Measurements from ENCODE around the gene CEP295NL.
A peak's percentile ranks its signal among the peaks of the same experiment; 100 is the strongest.

CEP295NL gene

DNA sequence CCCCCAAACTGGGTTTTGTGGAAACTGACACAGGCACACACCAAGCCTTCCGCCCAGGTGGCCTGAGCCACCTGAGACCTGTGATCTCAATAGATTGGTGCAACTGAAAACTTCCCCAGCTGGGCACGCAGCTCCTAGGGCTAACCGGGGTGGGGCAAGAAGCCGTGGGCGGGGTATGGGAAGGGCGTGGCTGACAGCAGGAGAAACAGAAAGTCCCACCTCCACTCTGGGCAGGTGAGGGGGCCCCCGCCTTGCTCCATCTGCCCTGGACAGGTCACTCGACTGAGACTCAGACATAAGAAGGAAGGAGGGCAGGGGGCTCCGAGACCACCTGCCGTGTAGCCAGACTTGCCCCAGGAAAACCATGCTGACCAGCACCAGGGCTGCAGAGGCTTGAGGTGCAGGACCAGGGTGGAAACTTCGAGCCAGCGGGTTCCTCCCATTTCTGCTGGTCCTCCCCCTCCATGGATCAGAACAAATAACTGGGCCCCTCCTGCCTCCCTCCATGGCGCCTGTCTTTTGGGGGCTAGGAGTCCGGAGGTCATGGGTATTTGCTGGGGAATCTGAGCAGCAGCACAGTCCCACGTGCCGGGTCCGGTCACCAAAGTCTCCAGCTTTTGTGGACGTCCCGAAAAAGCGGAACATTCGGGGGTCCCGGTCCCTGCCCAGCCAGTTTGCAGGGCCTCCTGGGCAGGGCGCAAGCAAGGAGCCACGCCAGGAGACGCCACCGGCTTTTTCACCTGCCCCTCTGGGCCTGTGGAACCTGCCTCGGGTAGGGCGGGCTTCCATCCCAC lies 20.9 kb upstream of the CEP295NL start:
- no peak overlapping the region for H3K9ac ChIP-seq
- H3K4me2 ChIP-seq (ENCODE audit: low read length), result peak overlapping the region; percentile 92
- H3K4me3 ChIP-seq (ENCODE audit: low read depth, low read length), result peak overlapping the region; percentile 61
- peak overlapping the region; percentile 41 for H2AFZ ChIP-seq
- no peaks in the 10 kb centered on the region for H3K36me3 ChIP-seq (ENCODE audit: control insufficient read depth, insufficient read depth, low read length)
- H3K27me3 ChIP-seq (ENCODE audit: control insufficient read depth, insufficient read depth, low read length), result no peaks in the 10 kb centered on the region
- no peaks in the 10 kb centered on the region for H3K9me3 ChIP-seq (ENCODE audit: control insufficient read depth, low read length)
- H3K4me1 ChIP-seq, result peaks cover 7% of the 10 kb centered on the region
- H3K79me2 ChIP-seq, result no peaks in the 10 kb centered on the region
- no peak overlapping the region for H3K27ac ChIP-seq
- TF ChIP-seq CTCF (IDR thresholded peaks at IDR 0.05), result no peak

DNA sequence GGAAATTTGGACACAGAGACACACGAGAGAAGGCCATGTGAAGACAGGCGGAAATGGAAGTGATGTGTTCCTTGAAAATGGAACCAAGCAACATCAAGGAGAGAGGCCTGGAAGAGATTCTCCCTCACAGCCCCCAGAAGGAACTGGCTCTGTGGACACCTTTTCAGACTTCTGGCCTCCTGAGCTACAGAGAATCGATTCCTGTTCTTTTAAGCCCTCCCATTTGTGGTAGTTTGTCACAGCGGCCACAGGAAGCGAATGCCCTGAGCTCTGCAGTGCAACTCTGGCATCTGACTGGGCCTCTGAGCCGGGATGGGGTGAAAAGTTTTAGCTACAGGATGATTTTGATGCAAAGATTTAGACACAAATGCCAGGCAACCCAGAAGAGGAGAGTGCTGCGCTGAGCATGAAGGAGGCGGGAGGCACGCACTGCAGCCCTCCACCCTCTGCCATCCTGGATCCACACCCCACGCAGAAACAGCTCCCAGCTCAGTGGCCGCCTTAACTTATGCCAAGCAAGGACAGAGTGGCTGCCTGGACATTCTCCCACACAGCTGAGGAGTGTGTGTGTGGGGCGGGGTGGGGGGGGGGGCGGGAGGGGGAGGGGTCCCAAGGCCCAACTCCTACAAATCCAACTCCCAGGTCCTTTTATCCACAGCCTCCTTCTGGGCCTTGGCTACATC lies 20.0 kb upstream of the CEP295NL start:
- no peak overlapping the region for H3K9ac ChIP-seq
- H3K9me3 ChIP-seq (ENCODE audit: control insufficient read depth, low read length), result no peaks in the 10 kb centered on the region
- H3K27ac ChIP-seq, result no peak overlapping the region
- peak overlapping the region; percentile 92 for H3K4me2 ChIP-seq (ENCODE audit: low read length)
- H3K4me1 ChIP-seq, result peaks cover 7% of the 10 kb centered on the region
- no peak overlapping the region for H3K4me3 ChIP-seq (ENCODE audit: low read depth, low read length)
- TF ChIP-seq CTCF (IDR thresholded peaks at IDR 0.05), result no peak
- no peak overlapping the region for H2AFZ ChIP-seq
- no peaks in the 10 kb centered on the region for H3K79me2 ChIP-seq
- H3K36me3 ChIP-seq (ENCODE audit: control insufficient read depth, insufficient read depth, low read length), result no peaks in the 10 kb centered on the region
- no peaks in the 10 kb centered on the region for H3K27me3 ChIP-seq (ENCODE audit: control insufficient read depth, insufficient read depth, low read length)

DNA sequence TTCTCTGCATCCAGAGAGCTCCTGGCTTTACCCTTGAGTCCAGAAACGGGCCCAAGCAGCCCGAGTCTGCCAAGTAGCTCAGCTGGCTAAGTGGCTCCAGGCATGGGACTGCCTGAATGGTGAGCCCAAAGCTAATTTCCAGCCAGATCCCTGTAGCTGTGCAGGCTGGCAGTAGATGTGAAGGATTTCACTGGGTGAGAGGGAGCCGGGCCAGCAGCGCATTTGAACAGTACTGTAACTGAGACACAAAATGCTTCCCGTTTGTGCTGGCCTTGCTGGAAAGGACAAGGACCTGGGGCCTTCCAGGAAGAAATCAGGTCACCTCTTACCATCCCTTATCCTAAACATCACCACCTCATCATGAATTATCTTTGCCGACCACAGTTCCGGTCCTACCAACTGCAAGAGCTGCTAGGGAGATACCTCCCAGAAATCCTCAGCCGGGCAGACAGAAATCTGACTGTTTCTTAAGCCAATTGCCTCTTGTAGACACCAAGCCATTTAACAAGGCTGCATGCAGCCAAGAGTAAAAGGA lies 18.5 kb upstream of the CEP295NL start:
- H3K36me3 ChIP-seq (ENCODE audit: control insufficient read depth, insufficient read depth, low read length), result no peaks in the 10 kb centered on the region
- H3K27ac ChIP-seq, result no peak overlapping the region
- no peak overlapping the region for H2AFZ ChIP-seq
- no peak overlapping the region for H3K9ac ChIP-seq
- H3K79me2 ChIP-seq, result no peaks in the 10 kb centered on the region
- no peak overlapping the region for H3K4me3 ChIP-seq (ENCODE audit: low read depth, low read length)
- peak overlapping the region; percentile 22 for H3K4me2 ChIP-seq (ENCODE audit: low read length)
- no peaks in the 10 kb centered on the region for H3K27me3 ChIP-seq (ENCODE audit: control insufficient read depth, insufficient read depth, low read length)
- no peaks in the 10 kb centered on the region for H3K9me3 ChIP-seq (ENCODE audit: control insufficient read depth, low read length)
- no peak for TF ChIP-seq CTCF (IDR thresholded peaks at IDR 0.05)
- peaks cover 7% of the 10 kb centered on the region for H3K4me1 ChIP-seq

DNA sequence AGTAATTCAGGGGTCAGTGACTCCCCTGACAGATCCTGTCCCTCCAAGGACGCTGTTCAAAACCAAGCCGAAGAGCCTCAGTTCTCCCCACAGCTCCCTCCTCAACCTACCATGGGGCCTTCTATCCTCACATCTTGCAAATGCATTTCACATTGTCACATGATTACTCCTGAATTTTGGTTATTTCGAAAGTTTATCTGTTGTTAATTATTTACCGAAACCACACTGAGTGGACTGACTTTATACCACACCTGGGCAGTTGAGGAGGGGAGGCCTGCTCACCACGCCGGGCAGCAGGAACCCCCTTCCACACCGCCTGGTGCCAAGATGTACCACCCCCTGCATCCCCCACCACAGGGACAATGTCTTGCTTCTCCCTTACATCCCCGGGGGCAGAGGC lies 17.5 kb upstream of the CEP295NL start:
- Histone ChIP-seq H3K4me3 (ENCODE audit: low read depth, low read length) (no peak overlapping the region), H3K4me2 (ENCODE audit: low read length) (no peak overlapping the region), H3K9ac (no peak overlapping the region), H2AFZ (no peak overlapping the region), H3K27me3 (ENCODE audit: control insufficient read depth, insufficient read depth, low read length) (no peaks in the 10 kb centered on the region), H3K79me2 (no peaks in the 10 kb centered on the region), H3K36me3 (ENCODE audit: control insufficient read depth, insufficient read depth, low read length) (no peaks in the 10 kb centered on the region), H3K9me3 (ENCODE audit: control insufficient read depth, low read length) (no peaks in the 10 kb centered on the region), H3K27ac (no peak overlapping the region), H3K4me1 (peaks cover 7% of the 10 kb centered on the region)
- no peak for TF ChIP-seq CTCF (IDR thresholded peaks at IDR 0.05)

Measured in parathyroid adenoma (tissue), 2 donors.